NT2/D1 (cell line): Measurements from ENCODE around the gene KIF1B.
"Not testable (repeated sequence)": the region's sequence is repeated elsewhere in the genome, so short reads cannot be mapped to it uniquely, and the experiment has no call there.

ENCODE experiments used
- DNase-seq: peaks from one replicate; pipeline ENCODE4 v3.0.0-alpha.2; 2011; ENCODE audit warnings: low read depth, low spot score
- H3K27me3 ChIP-seq: 2 replicates; pipeline ENCODE4 v1.6.0; 2011; ENCODE audit warnings: mild to moderate bottlenecking; ENCODE audit not compliant: insufficient read length, insufficient read depth
- H3K36me3 ChIP-seq: 2 replicates; pipeline ENCODE4 v1.6.1; 2011; ENCODE audit warnings: mild to moderate bottlenecking, low read length, mixed read lengths; ENCODE audit not compliant: insufficient read depth, insufficient read length
- H3K4me1 ChIP-seq: 2 replicates; pipeline ENCODE4 v1.5.1; 2011; ENCODE audit not compliant: insufficient read depth, insufficient read length
- H3K4me3 ChIP-seq: 2 replicates; pipeline ENCODE4 v1.5.1; 2011; ENCODE audit warnings: low read depth; ENCODE audit not compliant: insufficient read length
- H3K9ac ChIP-seq: 2 replicates; pipeline ENCODE4 v1.6.0; 2011; ENCODE audit warnings: low read depth; ENCODE audit not compliant: insufficient read length
- H3K9me3 ChIP-seq: 2 replicates; pipeline ENCODE4 v1.5.1; 2011; ENCODE audit warnings: mild to moderate bottlenecking, low read length; ENCODE audit not compliant: insufficient read depth
- SUZ12 ChIP-seq: IDR thresholded peaks from 2 replicates; pipeline ENCODE4 v1.6.1; 2011; ENCODE audit not compliant: insufficient read length, insufficient read depth; ENCODE audit errors: extremely low read depth
- YY1 ChIP-seq: IDR thresholded peaks from 2 replicates; pipeline ENCODE4 v1.6.1; 2011; ENCODE audit not compliant: insufficient read length, insufficient read depth
- ZNF274 ChIP-seq: IDR thresholded peaks from 2 replicates; pipeline ENCODE4 v1.6.1; 2011; ENCODE audit warnings: mild to moderate bottlenecking, low read depth, low read length

Gene KIF1B

GRCh38 chr1:10217748-10218441 is 7.5 kb downstream of the KIF1B start:
- no peaks in the 10 kb centered on the region for H3K9me3 ChIP-seq
- no peaks in the 10 kb centered on the region for H3K4me1 ChIP-seq
- H3K9ac ChIP-seq, result no peak overlapping the region
- TF ChIP-seq ZNF274 (no peak), YY1 (no peak), SUZ12 (no peak)
- no peaks in the 10 kb centered on the region for H3K36me3 ChIP-seq
- no peak for DNase-seq
- no peaks in the 10 kb centered on the region for H3K27me3 ChIP-seq
- H3K4me3 ChIP-seq, result no peak overlapping the region

- Histone ChIP-seq H3K4me3 (no peak overlapping the region), H3K27me3 (no peaks in the 10 kb centered on the region), H3K36me3 (no peaks in the 10 kb centered on the region), H3K4me1 (no peaks in the 10 kb centered on the region), H3K9ac (no peak overlapping the region), H3K9me3 (no peaks in the 10 kb centered on the region; the same call in 1 of the 2 replicates)
- no peak for DNase-seq
- TF ChIP-seq YY1, result no peak
- TF ChIP-seq ZNF274, result no peak
- TF ChIP-seq SUZ12, result no peak
Observed at GRCh38 chr1:10220200-10220599, 9.8 kb downstream of the KIF1B start.

GRCh38 chr1:10220657-10221056 is 10.3 kb downstream of the KIF1B start:
- H3K36me3 ChIP-seq, H3K4me1 ChIP-seq, H3K27me3 ChIP-seq, H3K9ac ChIP-seq, DNase-seq, H3K9me3 ChIP-seq, H3K4me3 ChIP-seq: not testable (repeated sequence)

- no peak for DNase-seq
- Histone ChIP-seq H3K27me3 (no peaks in the 10 kb centered on the region), H3K36me3 (no peaks in the 10 kb centered on the region), H3K9ac (no peak overlapping the region), H3K4me1 (no peaks in the 10 kb centered on the region), H3K9me3 (no peaks in the 10 kb centered on the region; the same call in 1 of the 2 replicates), H3K4me3 (no peak overlapping the region)
- no peak for TF ChIP-seq ZNF274
- no peak for TF ChIP-seq YY1
- TF ChIP-seq SUZ12, result no peak
Observed at GRCh38 chr1:10225573-10225972, 15.2 kb downstream of the KIF1B start.

GRCh38 chr1:10228528-10228927 is 18.2 kb downstream of the KIF1B start:
- no peaks in the 10 kb centered on the region; the same call in 1 of the 2 replicates for H3K9me3 ChIP-seq
- peaks cover 6% of the 10 kb centered on the region for H3K36me3 ChIP-seq
- H3K9ac ChIP-seq, result no peak overlapping the region
- no peaks in the 10 kb centered on the region for H3K4me1 ChIP-seq
- no peaks in the 10 kb centered on the region for H3K27me3 ChIP-seq
- DNase-seq, result no peak
- H3K4me3 ChIP-seq, result no peak overlapping the region
- no peak for TF ChIP-seq SUZ12
- TF ChIP-seq YY1, result no peak
- TF ChIP-seq ZNF274, result no peak

GRCh38 chr1:10229903-10230302 is 19.5 kb downstream of the KIF1B start:
- TF ChIP-seq YY1, result no peak
- no peak for TF ChIP-seq ZNF274
- no peak for TF ChIP-seq SUZ12
- no peaks in the 10 kb centered on the region for H3K4me1 ChIP-seq
- peaks cover 12% of the 10 kb centered on the region for H3K36me3 ChIP-seq
- H3K4me3 ChIP-seq, result no peak overlapping the region
- H3K9ac ChIP-seq, result no peak overlapping the region
- DNase-seq, result no peak
- no peaks in the 10 kb centered on the region for H3K27me3 ChIP-seq
- H3K9me3 ChIP-seq, result no peaks in the 10 kb centered on the region; the same call in 1 of the 2 replicates

GRCh38 chr1:10232163-10232562 is 21.8 kb downstream of the KIF1B start:
- no peak overlapping the region for H3K9ac ChIP-seq
- DNase-seq, result no peak
- no peak for TF ChIP-seq YY1
- TF ChIP-seq SUZ12, result no peak
- no peak for TF ChIP-seq ZNF274
- H3K4me1 ChIP-seq, result no peaks in the 10 kb centered on the region
- H3K9me3 ChIP-seq, result no peaks in the 10 kb centered on the region
- H3K27me3 ChIP-seq, result no peaks in the 10 kb centered on the region
- peaks cover 15% of the 10 kb centered on the region for H3K36me3 ChIP-seq
- H3K4me3 ChIP-seq, result no peak overlapping the region
